Prostate gland (tissue), 2 donors: ENCODE measurements around the gene NLGN3. TPM values are rescaled to one million over a fixed set of nuclear protein-coding genes. Genes with fewer than 3 reads are reported as not detected.
A peak's percentile ranks its signal among the peaks of the same experiment; 100 is the strongest.
"Not testable (repeated sequence)": the region's sequence is repeated elsewhere in the genome, so short reads cannot be mapped to it uniquely, and the experiment has no call there.

Experiments
- DNase-seq: peaks from one replicate; pipeline ENCODE4 v3.0.0-alpha.2; 2019; ENCODE audit warnings: low spot score
- H3K27ac ChIP-seq, 2 donors: fragments of 200-600 bp; sonication (generic); 2 replicates each; pipeline ENCODE4 v1.5.1; 2017 to 2019
- H3K27me3 ChIP-seq: fragments of 200-600 bp; sonication (generic); replicated peaks from 2 replicates; pipeline ENCODE4 v1.5.1; 2019; ENCODE audit not compliant: insufficient read depth
- H3K36me3 ChIP-seq, 2 donors: fragments of 200-600 bp; sonication (generic); 1 replicate in 1 of 2; 2 replicates in 1 of 2; pipeline versions ENCODE4 v1.5.1 to v1.8.1; 2017 to 2019
- H3K4me1 ChIP-seq: fragments of 200-600 bp; sonication (generic); replicated peaks from 2 replicates; pipeline ENCODE4 v1.5.1; 2019
- H3K4me3 ChIP-seq, 2 donors: fragments of 200-600 bp; sonication (generic); 2 replicates each; pipeline ENCODE4 v1.5.1; 2017 to 2019
- H3K9me3 ChIP-seq: fragments of 200-600 bp; sonication (generic); 2 replicates; pipeline ENCODE4 v1.5.1; 2017
- POLR2A ChIP-seq: fragments of 450-650 bp; IDR thresholded peaks from one replicate; pipeline ENCODE4 v1.6.1; 2016; ENCODE audit warnings: antibody characterized with exemption, mild to moderate bottlenecking
- POLR2AphosphoS5 ChIP-seq: sonication (generic); formaldehyde crosslinking; IDR thresholded peaks from one replicate; pipeline ENCODE4 v1.6.1; 2017; ENCODE audit warnings: antibody characterized with exemption
- WGBS: methylation state at CpG from one replicate; pipeline ENCODE4 v1.1.5; 2018; 5-methylcytosine and 5-hydroxymethylcytosine counted together
- intact Hi-C: fragments of 100-400 bp; cut with DNase I; formaldehyde crosslinking; loops from one replicate; pipeline ENCODE4 v1.14.2; 2022
- total RNA-seq, 2 donors: library from RNA; depleted of rRNA; stranded (reverse); fragments of >200 nt; gene quantifications; one replicate each; pipeline ENCODE4 v1.1.0, GENCODE V29; 2016
- TF ChIP-seq, protein P1 (sequence below), 4 experiments: fragments of 200-600 bp in 2 of 4; fragments of 450-650 bp in 2 of 4; sonication (generic) in 2 of 4; IDR thresholded peaks; 1 replicate in 3 of 4; 2 replicates in 1 of 4; pipeline ENCODE4 v1.5.1; 2016 to 2019; ENCODE audit warnings: antibody characterized with exemption in 4 of 4, mild to moderate bottlenecking in 2 of 4, moderate library complexity in 2 of 4

Gene NLGN3
- total RNA-seq, 2 donors from 2014 or later, result 1.4 to 9.4 TPM

DNA sequence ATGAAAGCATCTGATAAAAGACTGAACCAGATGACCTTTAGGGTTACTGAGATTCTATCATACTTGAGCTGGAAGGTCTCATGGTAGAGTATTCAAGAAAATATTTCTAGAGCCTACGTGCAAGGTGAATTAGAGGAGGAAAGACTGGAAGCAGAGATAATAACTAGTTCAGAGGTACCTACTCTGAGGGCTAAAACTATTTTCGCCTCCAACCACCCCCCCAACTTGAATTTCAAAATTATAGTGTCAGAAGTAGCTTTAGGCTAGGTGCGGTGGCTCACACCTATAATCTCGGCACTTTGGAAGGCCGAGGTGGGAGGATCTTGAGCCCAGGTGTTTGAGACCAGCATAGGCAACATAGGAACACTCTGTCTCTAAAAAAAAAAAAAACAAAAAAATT is 30.9 kb downstream of the NLGN3 start:
- no peak for DNase-seq
- TF ChIP-seq, protein P1, sequence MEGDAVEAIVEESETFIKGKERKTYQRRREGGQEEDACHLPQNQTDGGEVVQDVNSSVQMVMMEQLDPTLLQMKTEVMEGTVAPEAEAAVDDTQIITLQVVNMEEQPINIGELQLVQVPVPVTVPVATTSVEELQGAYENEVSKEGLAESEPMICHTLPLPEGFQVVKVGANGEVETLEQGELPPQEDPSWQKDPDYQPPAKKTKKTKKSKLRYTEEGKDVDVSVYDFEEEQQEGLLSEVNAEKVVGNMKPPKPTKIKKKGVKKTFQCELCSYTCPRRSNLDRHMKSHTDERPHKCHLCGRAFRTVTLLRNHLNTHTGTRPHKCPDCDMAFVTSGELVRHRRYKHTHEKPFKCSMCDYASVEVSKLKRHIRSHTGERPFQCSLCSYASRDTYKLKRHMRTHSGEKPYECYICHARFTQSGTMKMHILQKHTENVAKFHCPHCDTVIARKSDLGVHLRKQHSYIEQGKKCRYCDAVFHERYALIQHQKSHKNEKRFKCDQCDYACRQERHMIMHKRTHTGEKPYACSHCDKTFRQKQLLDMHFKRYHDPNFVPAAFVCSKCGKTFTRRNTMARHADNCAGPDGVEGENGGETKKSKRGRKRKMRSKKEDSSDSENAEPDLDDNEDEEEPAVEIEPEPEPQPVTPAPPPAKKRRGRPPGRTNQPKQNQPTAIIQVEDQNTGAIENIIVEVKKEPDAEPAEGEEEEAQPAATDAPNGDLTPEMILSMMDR (IDR thresholded peaks at IDR 0.05), result no peak
- H3K4me1 ChIP-seq, result no peaks in the 10 kb centered on the region
- no peaks in the 10 kb centered on the region for H3K27me3 ChIP-seq
- 80% methylated on average over 5 of the region's 5 CpGs for WGBS
- no peaks in the 10 kb centered on the region for H3K36me3 ChIP-seq
- H3K9me3 ChIP-seq, result no peaks in the 10 kb centered on the region
- H3K4me3 ChIP-seq, result no peak overlapping the region
- intact Hi-C loops, result loop anchor here (5.0 kb wide), 1 partner anchor 178 kb away; no protein-coding TSS in a partner anchor
- H3K27ac ChIP-seq, result no peak overlapping the region

DNA sequence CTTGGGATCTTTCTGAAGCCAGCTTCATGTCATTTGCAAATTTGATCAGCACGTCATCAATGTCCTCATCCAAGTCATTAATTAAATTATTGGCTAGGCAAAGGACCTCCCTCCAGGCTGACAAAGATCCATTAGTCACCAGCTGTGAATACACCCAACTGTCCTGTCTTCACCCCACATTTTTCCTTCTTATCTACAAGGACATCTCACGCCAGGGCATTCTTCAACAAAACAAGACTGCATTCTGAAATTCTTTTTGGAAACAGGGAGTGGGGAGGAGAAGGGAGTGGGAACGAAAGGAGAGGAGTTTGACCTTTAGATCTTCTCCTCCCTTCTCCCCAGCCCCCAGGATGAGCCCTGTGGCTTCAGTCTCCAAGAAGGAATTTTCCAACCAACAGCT is 32.7 kb downstream of the NLGN3 start:
- no peaks in the 10 kb centered on the region for H3K27me3 ChIP-seq
- intact Hi-C loops, result loop anchor here (5.0 kb wide), 1 partner anchor 180 kb away; no protein-coding TSS in a partner anchor
- H3K4me1 ChIP-seq, result no peaks in the 10 kb centered on the region
- H3K4me3 ChIP-seq, result no peak overlapping the region
- WGBS, result 36% methylated on average over 3 of the region's 3 CpGs
- no peaks in the 10 kb centered on the region for H3K9me3 ChIP-seq
- no peak for DNase-seq
- H3K27ac ChIP-seq, result no peak overlapping the region
- H3K36me3 ChIP-seq, result no peaks in the 10 kb centered on the region
- TF ChIP-seq POLR2A, result no peak
- no peak for TF ChIP-seq POLR2AphosphoS5
- TF ChIP-seq, protein P1 (IDR thresholded peaks at IDR 0.05), result no peak

DNA sequence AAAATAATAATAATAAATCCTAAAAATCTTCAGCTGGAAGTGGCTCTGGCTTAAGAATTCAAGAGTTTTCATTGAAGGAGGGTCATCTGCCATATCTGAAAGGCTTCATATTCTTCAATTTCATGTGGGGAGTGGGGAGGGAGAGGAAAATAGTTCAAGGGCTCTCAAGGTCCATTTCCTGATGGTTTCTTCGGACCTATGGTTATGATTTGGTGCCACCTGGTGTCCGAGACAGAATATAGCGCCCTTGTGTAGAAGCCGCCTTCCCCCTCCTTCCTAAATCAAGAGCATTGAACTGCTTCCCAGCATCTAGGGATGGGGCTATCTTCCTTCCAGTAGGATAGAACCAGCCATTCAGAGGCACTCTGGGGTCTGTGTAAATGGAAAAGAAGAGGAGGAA is 34.3 kb downstream of the NLGN3 start:
- TF ChIP-seq, protein P1 (IDR thresholded peaks at IDR 0.05), result peak in 3 of 4 experiments; percentile 47 to 64 (median 62)
- TF ChIP-seq POLR2A, result no peak
- peak; percentile 13 for TF ChIP-seq POLR2AphosphoS5
- peak; percentile 42 for DNase-seq
- intact Hi-C loops, result loop anchor here (2.0 to 5.0 kb wide), 2 partner anchors 34 to 182 kb away; partner anchors contain the start of gene NLGN3

DNA sequence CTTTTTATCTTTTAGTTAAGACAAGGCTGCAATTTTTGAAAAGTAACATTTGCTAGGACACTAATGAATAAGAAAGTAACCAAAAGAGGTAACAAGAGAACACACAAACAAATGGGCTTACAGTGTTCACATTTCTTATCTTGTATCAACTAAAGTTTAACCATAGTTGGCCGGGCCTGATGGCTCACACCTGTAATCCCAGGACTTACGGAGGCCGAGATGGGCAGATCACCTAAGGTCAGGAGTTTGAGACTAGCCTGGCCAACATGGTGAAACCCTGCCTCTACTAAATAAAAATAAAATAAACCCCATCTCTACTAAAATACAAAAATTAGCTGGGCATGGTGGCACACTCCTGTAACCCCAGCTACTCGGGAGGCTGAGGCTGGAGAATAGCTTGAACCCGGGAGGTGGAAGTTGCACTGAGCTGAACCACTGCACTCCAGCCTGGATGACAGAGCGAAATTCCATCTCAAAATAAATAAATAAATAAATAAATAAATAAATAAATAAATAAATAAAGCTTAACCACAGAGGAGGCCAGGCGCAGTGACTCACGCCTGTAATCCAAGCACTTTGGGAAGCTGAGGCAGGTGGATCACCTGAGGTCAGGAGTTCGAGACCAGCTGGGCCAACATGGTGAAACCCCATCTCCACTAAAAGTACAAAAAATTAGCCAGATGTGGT is 36.1 kb downstream of the NLGN3 start:
- peak overlapping the region; percentile 83 to 84 for H3K27ac ChIP-seq
- intact Hi-C loops, result loop anchor here (5.0 to 10.0 kb wide), 2 partner anchors 64 to 83 kb away; partner anchors contain the start of gene FOXO4
- H3K4me1 ChIP-seq, H3K4me3 ChIP-seq, H3K36me3 ChIP-seq, H3K27me3 ChIP-seq, H3K9me3 ChIP-seq, DNase-seq: not testable (repeated sequence)
- WGBS, result 70% methylated on average over 9 of the region's 9 CpGs

More for the DNA sequence above, 34.3 kb downstream of the NLGN3 start:
- Histone ChIP-seq H3K4me3 (no peak overlapping the region), H3K4me1 (no peaks in the 10 kb centered on the region), H3K9me3 (no peaks in the 10 kb centered on the region), H3K36me3 (no peaks in the 10 kb centered on the region), H3K27me3 (no peaks in the 10 kb centered on the region), H3K27ac (no peak overlapping the region)
- WGBS, result 0% methylated on average over 2 of the region's 4 CpGs

DNA sequence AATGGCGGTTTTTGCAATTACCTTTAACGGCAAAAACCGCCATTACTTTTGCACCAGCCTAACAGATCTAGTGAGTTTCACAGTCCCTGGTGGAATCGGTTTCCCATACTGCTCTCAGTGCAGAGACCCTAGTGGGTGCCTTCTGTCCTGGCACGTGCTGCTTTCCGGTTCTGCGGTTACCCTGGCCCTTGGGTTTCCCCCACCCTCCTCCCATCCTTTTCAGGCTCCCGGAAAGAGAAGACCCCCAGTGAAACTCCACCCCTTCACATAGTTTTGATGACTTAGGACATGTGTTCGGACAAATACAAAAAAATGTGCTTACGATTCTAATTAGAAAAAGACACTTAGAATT is 36.9 kb downstream of the NLGN3 start:
- 8% methylated on average over 10 of the region's 10 CpGs for WGBS
- Histone ChIP-seq H3K27me3 (no peaks in the 10 kb centered on the region), H3K27ac (peak overlapping the region; percentile 83 to 84), H3K4me3 (peak overlapping the region; percentile 29 to 34), H3K36me3 (no peaks in the 10 kb centered on the region), H3K9me3 (no peaks in the 10 kb centered on the region), H3K4me1 (no peaks in the 10 kb centered on the region)
- intact Hi-C loops, result loop anchor here (5.0 to 10.0 kb wide), 2 partner anchors 63 to 84 kb away; partner anchors contain the start of gene FOXO4
- DNase-seq, result no peak
- TF ChIP-seq POLR2A, result no peak
- no peak for TF ChIP-seq POLR2AphosphoS5
